Measurements from ENCODE around the gene FAM131B.

Gene FAM131B

GRCh38 chr7:143391462-143392404 lies 29.2 kb upstream of the FAM131B start:
- H3K36me3 ChIP-seq (ENCODE audit: insufficient read depth, low read length): peaks cover 34% of the 10 kb centered on the region
- no peaks in the 10 kb centered on the region for H3K27me3 ChIP-seq (ENCODE audit: insufficient read depth, low read length)
- no peak overlapping the region for H2AFZ ChIP-seq (ENCODE audit: low read depth, low read length)
- H3K4me3 ChIP-seq (ENCODE audit: low read length): no peak overlapping the region
- no peaks in the 10 kb centered on the region for H3K4me1 ChIP-seq (ENCODE audit: insufficient read depth, low read length)
- H3K9me3 ChIP-seq (ENCODE audit: low read length): no peaks in the 10 kb centered on the region

DNA sequence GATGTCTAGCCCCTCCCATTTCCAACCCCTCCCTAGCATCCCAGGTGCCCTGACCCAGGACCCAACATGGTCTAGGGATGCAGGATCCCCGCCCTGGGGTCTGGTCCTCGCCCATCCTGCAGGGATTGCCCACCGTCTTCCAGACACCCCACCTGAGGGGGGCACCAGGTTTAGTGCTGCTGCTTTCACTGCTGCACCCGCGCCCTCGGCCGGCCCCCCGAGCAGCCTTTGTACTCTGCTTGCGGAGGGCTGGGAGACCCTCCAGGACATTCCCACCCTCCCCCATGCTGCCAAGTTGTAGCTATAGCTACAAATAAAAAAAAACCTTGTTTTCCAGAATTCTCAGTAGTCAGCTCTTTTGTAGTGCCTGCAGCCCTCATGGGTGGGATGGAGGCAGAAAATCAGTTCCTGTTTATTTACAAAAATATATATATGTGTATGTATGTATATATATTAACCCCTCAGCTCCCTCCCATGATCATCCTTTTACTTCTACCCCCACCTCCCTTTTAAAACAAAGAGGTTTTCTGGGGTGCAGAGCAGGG lies 28.3 kb upstream of the FAM131B start:
- Histone ChIP-seq H3K27me3 (ENCODE audit: insufficient read depth, low read length) (no peaks in the 10 kb centered on the region), H3K36me3 (ENCODE audit: insufficient read depth, low read length) (peaks cover 36% of the 10 kb centered on the region), H3K4me3 (ENCODE audit: low read length) (no peak overlapping the region), H3K9me3 (ENCODE audit: low read length) (no peaks in the 10 kb centered on the region), H3K4me1 (ENCODE audit: insufficient read depth, low read length) (no peaks in the 10 kb centered on the region), H2AFZ (ENCODE audit: low read depth, low read length) (no peak overlapping the region)

DNA sequence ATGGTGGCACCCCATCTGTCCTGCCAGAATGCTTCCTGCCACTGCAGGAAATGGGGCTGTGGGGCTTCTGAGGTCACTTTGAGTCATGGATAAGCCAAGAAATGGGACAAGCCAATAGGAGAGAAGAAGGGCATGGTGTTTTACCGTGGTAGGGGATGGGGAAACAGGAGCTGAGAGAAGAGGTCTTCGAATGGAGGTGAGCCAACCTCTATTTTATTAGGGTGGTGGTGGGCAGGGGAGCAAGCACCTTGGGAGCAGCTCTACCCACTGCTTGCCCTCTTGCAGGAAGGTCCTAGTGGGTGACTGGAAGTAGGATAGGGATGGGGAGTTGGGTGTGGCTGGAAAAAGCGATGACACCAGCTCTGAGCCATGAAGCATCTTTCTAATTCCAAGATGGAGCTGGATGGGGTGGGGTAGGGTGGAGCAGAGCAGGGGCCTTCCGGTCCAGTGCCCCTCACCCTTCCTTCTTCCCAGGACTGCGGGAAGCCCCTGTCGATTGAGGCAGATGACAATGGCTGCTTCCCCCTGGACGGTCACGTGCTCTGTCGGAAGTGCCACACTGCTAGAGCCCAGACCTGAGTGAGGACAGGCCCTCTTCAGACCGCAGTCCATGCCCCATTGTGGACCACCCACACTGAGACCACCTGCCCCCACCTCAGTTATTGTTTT lies 27.7 kb upstream of the FAM131B start:
- no peak overlapping the region for H2AFZ ChIP-seq (ENCODE audit: low read depth, low read length)
- H3K4me1 ChIP-seq (ENCODE audit: insufficient read depth, low read length): no peaks in the 10 kb centered on the region
- H3K36me3 ChIP-seq (ENCODE audit: insufficient read depth, low read length): peaks cover 36% of the 10 kb centered on the region
- no peaks in the 10 kb centered on the region for H3K9me3 ChIP-seq (ENCODE audit: low read length)
- no peak overlapping the region for H3K4me3 ChIP-seq (ENCODE audit: low read length)
- no peaks in the 10 kb centered on the region for H3K27me3 ChIP-seq (ENCODE audit: insufficient read depth, low read length)

DNA sequence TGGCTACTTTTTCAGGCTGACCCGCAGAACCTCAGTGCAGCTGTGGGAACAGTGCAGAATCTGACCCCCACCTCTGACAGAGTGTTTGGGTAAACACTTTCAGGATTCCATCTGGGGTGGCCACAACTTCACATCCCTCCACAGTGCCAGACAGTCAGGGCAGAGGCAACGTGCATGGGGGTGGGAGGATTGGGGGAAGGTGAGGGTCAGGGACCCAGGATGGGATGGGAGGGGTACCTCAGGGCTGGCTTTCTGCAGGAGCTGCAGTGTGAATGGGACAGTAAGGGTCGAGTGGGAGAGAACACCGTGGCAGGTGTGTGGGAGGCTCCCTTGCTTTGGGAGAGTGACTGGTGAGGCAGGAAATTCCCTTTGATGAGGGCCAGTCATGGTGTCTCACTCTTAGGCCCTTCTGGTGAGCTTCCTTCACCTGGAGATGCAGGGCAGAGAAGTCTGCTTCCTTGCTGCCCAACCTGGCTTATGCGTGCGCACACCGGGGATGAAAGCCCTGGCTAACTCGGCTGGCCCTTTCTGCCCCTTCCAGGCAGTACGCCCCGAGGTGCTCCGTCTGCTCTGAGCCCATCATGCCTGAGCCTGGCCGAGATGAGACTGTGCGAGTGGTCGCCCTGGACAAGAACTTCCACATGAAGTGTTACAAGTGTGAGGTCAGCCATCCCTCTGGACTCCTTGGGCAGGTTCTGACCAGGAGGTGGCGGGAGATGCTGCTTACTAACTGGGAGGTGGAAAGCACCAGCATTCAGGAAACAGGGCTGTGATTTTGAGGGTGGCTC lies 27.0 kb upstream of the FAM131B start:
- H3K4me1 ChIP-seq (ENCODE audit: insufficient read depth, low read length): no peaks in the 10 kb centered on the region
- H3K9me3 ChIP-seq (ENCODE audit: low read length): no peaks in the 10 kb centered on the region
- peaks cover 36% of the 10 kb centered on the region for H3K36me3 ChIP-seq (ENCODE audit: insufficient read depth, low read length)
- no peaks in the 10 kb centered on the region for H3K27me3 ChIP-seq (ENCODE audit: insufficient read depth, low read length)
- no peak overlapping the region for H3K4me3 ChIP-seq (ENCODE audit: low read length)
- H2AFZ ChIP-seq (ENCODE audit: low read depth, low read length): no peak overlapping the region

- H3K4me1 ChIP-seq (ENCODE audit: insufficient read depth, low read length): no peaks in the 10 kb centered on the region
- peaks cover 36% of the 10 kb centered on the region for H3K36me3 ChIP-seq (ENCODE audit: insufficient read depth, low read length)
- no peak overlapping the region for H2AFZ ChIP-seq (ENCODE audit: low read depth, low read length)
- no peak overlapping the region for H3K4me3 ChIP-seq (ENCODE audit: low read length)
- H3K9me3 ChIP-seq (ENCODE audit: low read length): no peaks in the 10 kb centered on the region
- no peaks in the 10 kb centered on the region for H3K27me3 ChIP-seq (ENCODE audit: insufficient read depth, low read length)
These were observed 26.1 kb upstream of the FAM131B start for GRCh38 chr7:143388491-143389101.

DNA sequence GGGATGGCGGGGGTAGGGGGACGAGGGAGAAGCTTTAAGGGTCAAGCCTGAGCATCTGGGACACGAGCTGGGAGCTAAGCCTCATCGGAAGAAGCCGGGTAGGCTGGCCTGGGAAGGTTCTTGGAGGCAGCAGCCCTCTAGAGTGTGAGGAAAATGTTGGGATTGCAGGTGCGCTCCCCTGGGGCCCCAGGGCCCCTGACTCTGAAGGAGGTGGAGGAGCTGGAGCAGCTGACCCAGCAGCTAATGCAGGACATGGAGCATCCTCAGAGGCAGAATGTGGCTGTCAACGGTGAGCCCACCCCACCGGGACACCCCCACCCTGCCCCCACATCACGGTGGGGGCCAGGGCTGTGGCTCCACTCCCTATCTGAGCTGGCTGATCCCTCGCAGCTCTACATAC lies 25.5 kb upstream of the FAM131B start:
- Histone ChIP-seq H3K4me1 (ENCODE audit: insufficient read depth, low read length) (no peaks in the 10 kb centered on the region), H3K27me3 (ENCODE audit: insufficient read depth, low read length) (no peaks in the 10 kb centered on the region), H3K4me3 (ENCODE audit: low read length) (no peak overlapping the region), H3K9me3 (ENCODE audit: low read length) (no peaks in the 10 kb centered on the region), H3K36me3 (ENCODE audit: insufficient read depth, low read length) (peaks cover 36% of the 10 kb centered on the region), H2AFZ (ENCODE audit: low read depth, low read length) (no peak overlapping the region)

DNA sequence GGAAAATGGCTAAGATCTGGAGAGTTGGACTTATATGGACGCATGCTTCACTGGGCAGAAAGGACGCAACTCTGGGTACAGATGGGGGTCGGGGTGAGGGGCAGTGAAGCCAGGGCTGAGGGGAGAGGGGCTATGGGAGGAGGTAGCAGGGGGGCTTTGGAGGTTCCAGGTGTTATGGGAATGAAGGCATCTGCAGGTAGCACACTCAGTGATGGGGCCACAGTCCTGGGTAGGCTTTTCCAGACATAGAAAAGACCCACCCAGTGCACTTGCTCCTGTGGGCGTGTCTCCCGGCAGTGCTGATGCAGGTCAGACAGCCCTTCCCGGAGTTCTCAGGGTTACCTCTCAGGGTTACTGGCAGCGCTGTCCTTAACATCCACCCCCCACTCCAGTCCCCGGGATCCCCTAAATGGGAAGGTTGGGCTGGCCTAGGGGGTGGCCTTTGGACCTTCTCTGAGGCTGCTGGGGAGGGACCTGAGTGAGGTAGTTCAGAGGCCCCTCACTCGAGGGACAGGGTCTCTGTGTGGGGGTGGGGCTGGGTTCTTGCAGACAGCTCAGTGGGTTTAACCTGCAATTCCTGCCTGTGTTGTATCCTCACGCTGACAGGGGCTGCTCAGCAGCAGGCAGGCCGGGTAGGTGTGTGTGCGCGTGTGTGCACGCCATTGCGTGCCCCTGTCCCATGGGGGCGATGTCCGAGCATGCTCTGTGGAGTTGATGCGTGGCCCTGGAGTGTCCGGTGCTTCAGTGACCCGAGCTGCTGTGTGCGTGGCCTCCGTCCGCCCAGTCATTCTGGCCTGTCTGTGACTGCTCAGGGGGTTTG lies 24.9 kb upstream of the FAM131B start:
- H2AFZ ChIP-seq (ENCODE audit: low read depth, low read length): no peak overlapping the region
- H3K9me3 ChIP-seq (ENCODE audit: low read length): no peaks in the 10 kb centered on the region
- H3K4me3 ChIP-seq (ENCODE audit: low read length): no peak overlapping the region
- no peaks in the 10 kb centered on the region for H3K4me1 ChIP-seq (ENCODE audit: insufficient read depth, low read length)
- peaks cover 39% of the 10 kb centered on the region for H3K36me3 ChIP-seq (ENCODE audit: insufficient read depth, low read length)
- no peaks in the 10 kb centered on the region for H3K27me3 ChIP-seq (ENCODE audit: insufficient read depth, low read length)

DNA sequence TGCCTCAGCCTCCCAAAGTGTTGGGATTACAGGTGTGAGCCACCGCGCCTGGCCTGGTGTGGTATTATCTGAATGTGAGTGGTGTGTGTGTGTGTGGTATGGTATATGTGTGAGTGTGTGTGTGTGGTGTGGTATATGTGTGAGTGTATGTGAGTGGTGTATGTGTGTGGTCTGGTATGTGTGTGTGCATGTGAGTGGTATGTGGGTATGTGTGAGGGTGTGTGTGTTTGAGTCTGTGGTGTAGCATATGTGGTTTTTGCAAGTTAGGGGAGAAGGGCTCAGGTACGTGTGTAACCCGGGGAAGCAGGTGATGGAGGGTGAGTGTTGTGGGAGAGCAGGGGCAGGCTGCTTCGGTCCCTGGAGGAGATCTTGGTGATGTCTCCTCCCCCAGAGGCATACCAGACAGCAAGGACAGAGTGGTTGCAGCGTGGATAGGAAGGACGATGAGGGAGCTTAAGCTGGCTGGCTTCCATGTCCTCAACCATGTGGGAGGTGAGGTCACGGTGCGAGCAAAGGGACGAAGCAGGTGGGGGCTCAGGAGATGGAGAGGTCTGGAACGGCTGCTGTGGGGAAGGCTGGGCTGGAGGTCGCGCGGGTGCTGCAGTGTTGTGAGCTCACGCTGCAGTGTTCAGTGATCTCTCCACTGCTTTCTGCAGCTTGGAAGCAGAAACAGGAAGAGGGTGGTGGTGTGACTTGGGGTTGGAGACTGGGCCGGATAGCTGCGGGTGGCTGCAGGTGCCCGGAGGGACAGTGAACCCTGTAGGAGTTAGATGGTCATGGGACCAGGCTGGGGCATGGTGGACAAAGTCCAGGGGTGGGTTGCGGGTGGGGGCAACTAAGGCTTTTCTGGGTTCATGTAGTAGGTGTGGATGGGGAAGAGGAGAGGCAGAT lies 23.6 kb upstream of the FAM131B start:
- Histone ChIP-seq H3K4me1 (ENCODE audit: insufficient read depth, low read length) (peaks cover 7% of the 10 kb centered on the region), H3K9me3 (ENCODE audit: low read length) (no peaks in the 10 kb centered on the region), H3K36me3 (ENCODE audit: insufficient read depth, low read length) (peaks cover 37% of the 10 kb centered on the region), H3K27me3 (ENCODE audit: insufficient read depth, low read length) (no peaks in the 10 kb centered on the region), H2AFZ (ENCODE audit: low read depth, low read length) (no peak overlapping the region), H3K4me3 (ENCODE audit: low read length) (no peak overlapping the region)

- no peaks in the 10 kb centered on the region for H3K27me3 ChIP-seq (ENCODE audit: insufficient read depth, low read length)
- peaks cover 29% of the 10 kb centered on the region for H3K36me3 ChIP-seq (ENCODE audit: insufficient read depth, low read length)
- no peaks in the 10 kb centered on the region for H3K9me3 ChIP-seq (ENCODE audit: low read length)
- H3K4me3 ChIP-seq (ENCODE audit: low read length): no peak overlapping the region
- no peak overlapping the region for H2AFZ ChIP-seq (ENCODE audit: low read depth, low read length)
- H3K4me1 ChIP-seq (ENCODE audit: insufficient read depth, low read length): peaks cover 8% of the 10 kb centered on the region
These were observed 22.4 kb upstream of the FAM131B start for GRCh38 chr7:143384661-143385631.

GRCh38 chr7:143384148-143384547 lies 21.6 kb upstream of the FAM131B start:
- H3K36me3 ChIP-seq (ENCODE audit: insufficient read depth, low read length): peaks cover 21% of the 10 kb centered on the region
- H3K4me3 ChIP-seq (ENCODE audit: low read length): no peak overlapping the region
- H3K9me3 ChIP-seq (ENCODE audit: low read length): no peaks in the 10 kb centered on the region
- H3K27me3 ChIP-seq (ENCODE audit: insufficient read depth, low read length): no peaks in the 10 kb centered on the region
- H2AFZ ChIP-seq (ENCODE audit: low read depth, low read length): no peak overlapping the region
- peaks cover 15% of the 10 kb centered on the region for H3K4me1 ChIP-seq (ENCODE audit: insufficient read depth, low read length)

DNA sequence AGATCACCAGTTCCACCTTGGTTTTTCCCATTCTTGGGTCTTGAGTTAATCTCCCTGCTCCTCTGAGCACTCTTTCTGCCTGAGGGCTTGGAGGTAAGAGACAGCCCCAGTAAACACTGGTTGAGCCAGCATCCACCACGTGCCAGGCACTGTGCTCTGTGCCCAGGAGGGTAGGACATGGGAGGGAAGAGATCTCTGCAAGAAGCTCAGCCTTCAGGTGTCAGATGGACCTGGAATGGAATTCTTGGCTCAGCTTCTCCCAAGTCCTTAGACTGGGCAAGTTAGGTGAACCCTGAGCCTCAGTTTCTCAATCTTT lies 21.1 kb upstream of the FAM131B start:
- Histone ChIP-seq H3K27me3 (ENCODE audit: insufficient read depth, low read length) (no peaks in the 10 kb centered on the region), H3K36me3 (ENCODE audit: insufficient read depth, low read length) (peaks cover 16% of the 10 kb centered on the region), H3K9me3 (ENCODE audit: low read length) (no peaks in the 10 kb centered on the region), H2AFZ (ENCODE audit: low read depth, low read length) (no peak overlapping the region), H3K4me1 (ENCODE audit: insufficient read depth, low read length) (peaks cover 17% of the 10 kb centered on the region), H3K4me3 (ENCODE audit: low read length) (no peak overlapping the region)
